Nephron progenitor cell (in vitro differentiated cells): ENCODE measurements around the gene DAPP1.
A peak's percentile ranks its signal among the peaks of the same experiment; 100 is the strongest.

Experiments
- DNase-seq: peaks from one replicate; pipeline ENCODE4 v3.0.0; 2021
- H3K27ac Mint-ChIP-seq: 2 replicates; pipeline ENCODE4 v1.8.0; 2021; ENCODE audit warnings: mild to moderate bottlenecking, moderate library complexity, mixed read lengths
- H3K27me3 Mint-ChIP-seq: 2 replicates; pipeline ENCODE4 v1.8.0; 2021; ENCODE audit warnings: mild to moderate bottlenecking, low read depth, mixed read lengths; ENCODE audit not compliant: poor library complexity
- H3K36me3 Mint-ChIP-seq: 2 replicates; pipeline ENCODE4 v1.8.0; 2021; ENCODE audit warnings: low read depth, mixed read lengths
- H3K4me1 Mint-ChIP-seq: 2 replicates; pipeline ENCODE4 v1.8.0; 2021; ENCODE audit warnings: mixed read lengths
- H3K4me3 Mint-ChIP-seq: 2 replicates; pipeline ENCODE4 v1.8.0; 2021; ENCODE audit warnings: mild to moderate bottlenecking, moderate library complexity, mixed read lengths
- H3K9me3 Mint-ChIP-seq: 2 replicates; pipeline ENCODE4 v1.8.0; 2021; ENCODE audit warnings: mild to moderate bottlenecking, moderate library complexity, mixed read lengths
- TF ChIP-seq, protein P1 (sequence below): fragments of 200-600 bp; sonication (generic); IDR thresholded peaks from 2 replicates; pipeline ENCODE4 v1.5.0; 2021; ENCODE audit warnings: antibody characterized with exemption

Gene DAPP1

DNA sequence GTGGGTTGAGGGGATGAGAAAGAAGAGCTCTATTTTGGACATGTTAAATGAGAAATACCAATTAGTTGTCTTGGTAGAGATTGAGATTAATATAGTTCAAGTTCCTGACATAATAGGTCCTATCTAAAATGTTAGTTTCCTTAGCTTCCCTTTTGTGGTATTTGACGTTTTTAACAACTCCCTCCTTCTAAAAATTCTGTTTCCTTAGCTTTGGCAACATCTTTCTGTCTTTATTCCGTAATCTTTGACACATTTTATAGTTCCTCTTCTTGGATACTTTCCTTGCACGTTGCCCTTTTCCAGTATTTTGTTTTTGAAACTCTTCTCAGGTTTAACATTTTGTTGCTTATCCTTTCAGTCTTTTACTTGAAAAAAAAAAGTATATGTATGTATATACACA, 40.7 kb downstream of the DAPP1 start:
- TF ChIP-seq, protein P1, sequence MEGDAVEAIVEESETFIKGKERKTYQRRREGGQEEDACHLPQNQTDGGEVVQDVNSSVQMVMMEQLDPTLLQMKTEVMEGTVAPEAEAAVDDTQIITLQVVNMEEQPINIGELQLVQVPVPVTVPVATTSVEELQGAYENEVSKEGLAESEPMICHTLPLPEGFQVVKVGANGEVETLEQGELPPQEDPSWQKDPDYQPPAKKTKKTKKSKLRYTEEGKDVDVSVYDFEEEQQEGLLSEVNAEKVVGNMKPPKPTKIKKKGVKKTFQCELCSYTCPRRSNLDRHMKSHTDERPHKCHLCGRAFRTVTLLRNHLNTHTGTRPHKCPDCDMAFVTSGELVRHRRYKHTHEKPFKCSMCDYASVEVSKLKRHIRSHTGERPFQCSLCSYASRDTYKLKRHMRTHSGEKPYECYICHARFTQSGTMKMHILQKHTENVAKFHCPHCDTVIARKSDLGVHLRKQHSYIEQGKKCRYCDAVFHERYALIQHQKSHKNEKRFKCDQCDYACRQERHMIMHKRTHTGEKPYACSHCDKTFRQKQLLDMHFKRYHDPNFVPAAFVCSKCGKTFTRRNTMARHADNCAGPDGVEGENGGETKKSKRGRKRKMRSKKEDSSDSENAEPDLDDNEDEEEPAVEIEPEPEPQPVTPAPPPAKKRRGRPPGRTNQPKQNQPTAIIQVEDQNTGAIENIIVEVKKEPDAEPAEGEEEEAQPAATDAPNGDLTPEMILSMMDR, result no peak
- no peak for DNase-seq
- Mint-ChIP-seq H3K27me3 (peaks cover 6% of the 10 kb centered on the region), H3K4me1 (peaks cover 20% of the 10 kb centered on the region), H3K27ac (peak overlapping the region; percentile 82), H3K4me3 (no peak overlapping the region), H3K9me3 (peaks cover 10% of the 10 kb centered on the region), H3K36me3 (no peaks in the 10 kb centered on the region)

DNA sequence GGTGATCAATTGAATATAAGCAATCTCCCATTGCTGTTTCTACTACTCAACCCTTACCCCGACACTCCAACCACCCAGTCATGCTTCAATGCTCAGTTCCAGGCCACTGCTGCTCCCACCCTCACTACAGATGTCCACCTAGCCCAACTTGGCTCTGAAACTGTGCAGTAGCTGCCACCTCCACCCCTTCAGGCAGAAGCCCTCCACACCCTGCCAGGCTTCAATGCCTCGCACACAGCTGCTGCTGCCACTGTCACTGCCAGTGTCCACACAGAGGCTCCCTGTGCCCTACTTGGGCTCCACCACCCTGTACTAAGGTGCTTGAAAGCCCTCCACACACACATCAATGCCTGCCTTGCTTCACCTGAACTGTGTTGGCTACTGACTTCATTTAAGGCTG, 43.0 kb downstream of the DAPP1 start:
- H3K9me3 Mint-ChIP-seq, result peaks cover 7% of the 10 kb centered on the region
- no peaks in the 10 kb centered on the region for H3K36me3 Mint-ChIP-seq
- TF ChIP-seq, protein P1, result no peak
- H3K27me3 Mint-ChIP-seq, result peaks cover 2% of the 10 kb centered on the region
- no peak for DNase-seq
- no peak overlapping the region for H3K27ac Mint-ChIP-seq
- no peak overlapping the region for H3K4me3 Mint-ChIP-seq
- peaks cover 13% of the 10 kb centered on the region for H3K4me1 Mint-ChIP-seq

DNA sequence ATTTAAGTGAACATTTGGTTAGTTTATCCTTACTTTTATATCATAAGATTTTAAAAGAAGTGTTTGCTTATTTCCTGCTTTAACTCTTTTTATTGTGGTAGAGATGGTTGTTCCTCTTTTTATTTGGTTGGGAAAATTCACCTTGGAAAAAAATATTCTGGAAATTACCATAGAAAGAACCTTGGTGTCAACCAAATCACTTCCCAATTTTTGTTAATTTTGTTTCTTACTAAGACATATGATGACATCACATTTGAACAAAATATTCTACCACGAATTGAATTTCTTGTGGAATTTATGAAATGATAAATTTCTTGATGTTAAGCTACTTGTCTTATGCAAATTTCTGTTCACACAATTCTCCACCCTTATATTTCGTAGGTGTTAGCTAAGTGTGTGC, 43.9 kb downstream of the DAPP1 start:
- no peak for DNase-seq

DNA sequence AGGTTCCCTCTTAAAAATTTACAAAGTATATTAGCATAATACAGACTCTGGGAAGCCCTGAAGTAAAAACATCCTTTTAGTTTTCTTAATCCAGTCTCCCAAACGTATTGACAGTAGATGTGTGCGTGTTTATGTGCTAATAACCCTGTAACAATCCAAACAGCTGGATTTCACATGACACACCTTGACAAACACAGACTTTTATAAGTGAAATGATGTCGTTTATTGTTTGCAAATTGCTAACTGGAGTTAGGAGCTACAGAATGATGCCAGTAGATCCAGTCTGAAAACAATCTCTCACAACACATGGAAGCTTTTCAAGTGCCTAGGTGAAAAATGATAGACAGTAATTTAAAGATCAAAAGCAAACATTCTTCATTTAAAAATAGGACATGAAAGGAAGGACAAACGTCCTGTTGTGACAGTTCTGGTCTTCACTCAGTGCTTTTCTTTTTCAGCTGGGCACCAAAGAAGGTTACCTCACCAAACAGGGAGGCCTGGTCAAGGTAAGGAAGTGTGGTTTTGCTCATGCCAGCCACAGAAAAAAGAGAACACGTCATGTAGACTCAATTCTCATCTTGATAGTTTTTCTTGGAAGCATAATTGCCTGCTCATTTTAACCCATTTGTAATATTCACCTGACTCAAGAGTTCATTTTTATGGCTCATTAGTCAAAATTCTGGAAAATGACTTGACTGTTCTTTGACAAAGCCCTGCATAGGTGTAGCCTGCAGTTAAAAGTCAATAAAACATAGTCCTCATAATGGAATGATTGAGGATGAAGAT, 44.7 kb downstream of the DAPP1 start:
- no peaks in the 10 kb centered on the region for H3K36me3 Mint-ChIP-seq
- DNase-seq, result no peak

More for the DNA sequence above, 43.9 kb downstream of the DAPP1 start:
- Mint-ChIP-seq H3K27me3 (peaks cover 2% of the 10 kb centered on the region), H3K27ac (no peak overlapping the region), H3K9me3 (no peaks in the 10 kb centered on the region), H3K4me1 (peaks cover 6% of the 10 kb centered on the region), H3K36me3 (no peaks in the 10 kb centered on the region), H3K4me3 (no peak overlapping the region)
- TF ChIP-seq, protein P1, result no peak

DNA sequence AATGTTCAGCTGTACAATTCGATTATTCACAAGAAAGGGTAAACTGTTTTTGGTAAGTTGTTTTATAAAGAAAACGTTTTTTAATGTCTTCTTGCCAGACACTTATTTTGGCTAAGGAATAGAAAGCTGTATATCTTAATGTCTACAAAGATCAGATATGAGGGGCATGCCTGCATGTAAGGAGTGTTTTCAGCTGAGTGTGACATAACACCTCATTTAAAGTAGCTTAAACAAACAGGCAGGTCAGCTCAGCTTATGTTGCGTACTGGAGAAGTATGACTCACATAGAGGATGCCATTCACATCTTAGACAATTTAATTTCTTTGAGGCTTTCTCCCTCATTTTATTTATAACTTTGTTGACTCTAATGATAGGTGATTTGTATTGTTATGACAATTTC, 47.2 kb downstream of the DAPP1 start:
- no peak overlapping the region for H3K27ac Mint-ChIP-seq
- H3K4me3 Mint-ChIP-seq, result no peak overlapping the region
- TF ChIP-seq, protein P1, result no peak
- H3K9me3 Mint-ChIP-seq, result no peaks in the 10 kb centered on the region
- H3K36me3 Mint-ChIP-seq, result no peaks in the 10 kb centered on the region
- DNase-seq, result no peak
- H3K27me3 Mint-ChIP-seq, result peaks cover 2% of the 10 kb centered on the region
- peaks cover 6% of the 10 kb centered on the region for H3K4me1 Mint-ChIP-seq

More for the DNA sequence above, 44.7 kb downstream of the DAPP1 start:
- TF ChIP-seq, protein P1, result no peak
- peaks cover 2% of the 10 kb centered on the region for H3K27me3 Mint-ChIP-seq
- no peak overlapping the region for H3K27ac Mint-ChIP-seq
- no peak overlapping the region for H3K4me3 Mint-ChIP-seq
- no peaks in the 10 kb centered on the region for H3K9me3 Mint-ChIP-seq
- peaks cover 2% of the 10 kb centered on the region for H3K4me1 Mint-ChIP-seq

DNA sequence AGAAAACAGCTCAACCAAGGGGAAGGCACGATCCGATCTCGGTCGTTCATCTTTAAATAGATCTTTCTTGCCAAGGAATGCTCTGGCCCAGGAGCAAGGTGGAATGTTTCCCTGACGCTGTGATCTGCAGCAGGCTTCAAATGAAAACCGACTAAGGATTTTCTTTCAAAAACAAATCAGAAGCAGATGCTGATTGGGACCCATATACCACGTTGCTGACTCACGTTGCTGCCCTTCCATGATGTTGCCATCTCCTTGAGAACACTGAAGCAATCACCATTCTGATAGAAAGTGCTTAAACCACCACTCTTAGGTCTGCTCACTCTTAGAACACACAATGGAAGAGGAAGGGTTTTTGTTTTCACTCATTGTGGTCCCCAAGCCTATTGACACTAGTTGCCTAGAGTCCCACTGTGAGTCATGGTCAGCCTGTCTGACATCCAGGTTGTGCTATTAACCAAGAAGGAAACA, 51.5 kb downstream of the DAPP1 start:
- Mint-ChIP-seq H3K9me3 (peaks cover 3% of the 10 kb centered on the region), H3K36me3 (no peaks in the 10 kb centered on the region), H3K27me3 (no peaks in the 10 kb centered on the region), H3K4me1 (peaks cover 6% of the 10 kb centered on the region), H3K4me3 (no peak overlapping the region), H3K27ac (no peak overlapping the region)
- TF ChIP-seq, protein P1, result no peak
- no peak for DNase-seq
